ENCODE measurements around the gene RAVER2. TPM values are rescaled to one million over a fixed set of nuclear protein-coding genes. Genes with fewer than 3 reads are reported as not detected.

RAVER2 gene
- total RNA-seq, 1 experiment from 2014 or later: 13.3 TPM

DNA sequence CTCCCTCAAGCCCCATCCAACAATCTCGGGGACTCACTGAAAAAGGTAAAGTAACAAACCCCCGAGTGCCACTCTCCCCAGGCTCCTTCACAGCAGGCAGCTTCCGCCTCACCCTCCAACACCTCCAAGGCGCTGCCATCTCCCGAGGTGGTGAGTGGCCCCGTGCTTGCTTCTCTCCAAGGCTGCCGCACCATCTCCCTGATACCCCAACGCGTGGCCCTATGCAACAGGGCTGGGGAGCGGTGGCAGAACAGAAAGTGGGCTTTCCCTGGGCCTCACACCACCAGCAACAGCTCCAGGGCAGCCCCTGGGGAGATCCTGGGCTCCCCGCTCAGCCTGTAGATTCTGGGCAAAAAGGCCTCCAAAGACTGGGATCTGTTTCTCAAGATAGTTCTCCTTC lies 105.1 kb downstream of the RAVER2 start:
- TF ChIP-seq, protein P1, sequence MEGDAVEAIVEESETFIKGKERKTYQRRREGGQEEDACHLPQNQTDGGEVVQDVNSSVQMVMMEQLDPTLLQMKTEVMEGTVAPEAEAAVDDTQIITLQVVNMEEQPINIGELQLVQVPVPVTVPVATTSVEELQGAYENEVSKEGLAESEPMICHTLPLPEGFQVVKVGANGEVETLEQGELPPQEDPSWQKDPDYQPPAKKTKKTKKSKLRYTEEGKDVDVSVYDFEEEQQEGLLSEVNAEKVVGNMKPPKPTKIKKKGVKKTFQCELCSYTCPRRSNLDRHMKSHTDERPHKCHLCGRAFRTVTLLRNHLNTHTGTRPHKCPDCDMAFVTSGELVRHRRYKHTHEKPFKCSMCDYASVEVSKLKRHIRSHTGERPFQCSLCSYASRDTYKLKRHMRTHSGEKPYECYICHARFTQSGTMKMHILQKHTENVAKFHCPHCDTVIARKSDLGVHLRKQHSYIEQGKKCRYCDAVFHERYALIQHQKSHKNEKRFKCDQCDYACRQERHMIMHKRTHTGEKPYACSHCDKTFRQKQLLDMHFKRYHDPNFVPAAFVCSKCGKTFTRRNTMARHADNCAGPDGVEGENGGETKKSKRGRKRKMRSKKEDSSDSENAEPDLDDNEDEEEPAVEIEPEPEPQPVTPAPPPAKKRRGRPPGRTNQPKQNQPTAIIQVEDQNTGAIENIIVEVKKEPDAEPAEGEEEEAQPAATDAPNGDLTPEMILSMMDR (conservative IDR thresholded peaks at IDR 0.05): no peak
- no CpG with 5 or more reads among the region's 11 CpGs for WGBS (ENCODE audit: extremely low coverage, insufficient read length, low lambda C conversion rate)

More for the DNA sequence above, 105.1 kb downstream of the RAVER2 start:
- Histone ChIP-seq H3K4ac (ENCODE audit: low read depth, low read length) (no peak overlapping the region), H2BK20ac (ENCODE audit: low read depth, low read length, poor library complexity, severe bottlenecking) (no peak overlapping the region), H3K56ac (ENCODE audit: insufficient read length, low read depth, low read length) (no peak overlapping the region), H3T11ph (ENCODE audit: low read length) (no peak overlapping the region), H3K79me1 (ENCODE audit: insufficient read depth, low read depth, low read length, poor library complexity, severe bottlenecking) (no peaks in the 10 kb centered on the region), H2BK15ac (ENCODE audit: low read depth, low read length) (no peak overlapping the region), H3K79me2 (ENCODE audit: insufficient read depth, low read length) (no peaks in the 10 kb centered on the region), H3K4me1 (ENCODE audit: insufficient read depth, low read length) (no peaks in the 10 kb centered on the region), H2BK120ac (ENCODE audit: low read depth, low read length, poor library complexity, severe bottlenecking) (no peak overlapping the region), H2BK12ac (ENCODE audit: insufficient read length, low read depth, low read length) (no peak overlapping the region), H2BK5ac (ENCODE audit: insufficient read length, low read length) (no peak overlapping the region), H4K91ac (ENCODE audit: insufficient read length, low read depth, low read length) (no peak overlapping the region), H4K8ac (replicated peaks; ENCODE audit: insufficient read length, low read depth, low read length) (no peak overlapping the region), H3K9me3 (ENCODE audit: control insufficient read depth, low read depth, low read length) (no peaks in the 10 kb centered on the region), H3K14ac (ENCODE audit: insufficient read depth, low read length) (no peak overlapping the region), H3K4me2 (ENCODE audit: insufficient read depth, insufficient read length, low read length) (no peak overlapping the region), H3K9ac (ENCODE audit: extremely low read depth, insufficient read length, low read length) (no peak overlapping the region), H3K27ac (ENCODE audit: insufficient read length, low read depth, low read length) (no peak overlapping the region), H4K5ac (ENCODE audit: insufficient read length, low read depth, low read length) (no peak overlapping the region), H3K23me2 (ENCODE audit: insufficient read length, low read depth, low read length, poor library complexity, severe bottlenecking) (no peaks in the 10 kb centered on the region), H3K18ac (ENCODE audit: insufficient read length, low read depth, low read length) (no peak overlapping the region), H3K23ac (ENCODE audit: insufficient read length, low read depth, low read length) (no peak overlapping the region), H2AK5ac (ENCODE audit: insufficient read length, low read length) (no peak overlapping the region), H3K27me3 (ENCODE audit: insufficient read depth, low read length) (no peaks in the 10 kb centered on the region), H2AFZ (ENCODE audit: low read length) (no peak overlapping the region), H4K20me1 (ENCODE audit: control insufficient read depth, insufficient read depth, insufficient read length) (no peaks in the 10 kb centered on the region)
- H3K4me1 Mint-ChIP-seq: no peaks in the 10 kb centered on the region
- DNase-seq: no peak
- H3K27ac Mint-ChIP-seq: 0 out of 7 replicates have a peak overlapping the region, but pooled peaks of 1 of the 3 experiments have one; percentile 44
- no peaks in the 10 kb centered on the region for H3K27me3 Mint-ChIP-seq (ENCODE audit: low read depth)
- H3K9me3 Mint-ChIP-seq: no peaks in the 10 kb centered on the region
- peaks cover 9 to 15% (median 14%) of the 10 kb centered on the region in 3 experiments; a peak in 5 of 7 replicates for H3K36me3 Mint-ChIP-seq (ENCODE audit: insufficient read depth in 1 of 3, low read depth in 3 of 3)
- H3K4me3 Mint-ChIP-seq: no peak overlapping the region

Measured in H9 (cell line).